K562 (cell line): ENCODE results near the gene PTPN5. TPM values are rescaled to one million over a fixed set of nuclear protein-coding genes. Genes with fewer than 3 reads are reported as not detected.

Source experiments
- ATAC-seq: fragments of 200-7000 bp; cut with Tn5 transposase; 3 replicates; pipeline ENCODE4 v1.9.1; 2020; ENCODE audit warnings: moderate library complexity
- BruUV-seq: library from RNA; stranded (reverse); fragments of 400-500 nt; replicated peaks from 2 replicates; lab custom pipeline; 2021; lab: Mats Ljungman, UMichigan
- CTCF ChIA-PET: fragments of 300-600 bp; formaldehyde crosslinking; extraction: SDS; loops from one replicate; lab custom pipeline; 2021; ENCODE audit warnings: low intra/inter-chr PET ratio; lab: Yijun Ruan, JAX
- POLR2A ChIA-PET: fragments of 300-600, 350-650 bp; sonication (Branson Sonifier 250); formaldehyde crosslinking; extraction: SDS; loops from one replicate; lab custom pipeline; 2021; ENCODE audit warnings: antibody characterized with exemption, inconsistent platforms; lab: Yijun Ruan, JAX
- DNase-seq, 4 experiments: peaks; one replicate each; pipeline versions ENCODE4 v3.0.0 to v3.0.0-alpha.2; 2011 to 2018; ENCODE audit warnings: low spot score in 3 of 4, mixed read lengths in 3 of 4; ENCODE audit errors: extremely low read depth in 1 of 4
- FAIRE-seq: peaks from 2 replicates; lab custom pipeline; 2011; peaks lifted over from hg19 to GRCh38; lab: Jason Lieb, UNC
- H2AFZ ChIP-seq: 2 replicates; pipeline ENCODE4 v1.6.0; 2011; ENCODE audit warnings: low read depth, low read length, control low read depth, inconsistent platforms
- H3K27ac ChIP-seq: fragments of 200-600 bp; 3 replicates; pipeline ENCODE4 v1.8.0; 2011; ENCODE audit warnings: low read depth, mild to moderate bottlenecking, control low read depth, inconsistent platforms, low read length, moderate library complexity, mixed read lengths; ENCODE audit errors: extremely low read depth
- H3K27me3 ChIP-seq, 2 experiments: fragments of 300-600 bp in 1 of 2; 2 replicates in 1 of 2; 3 replicates in 1 of 2; pipeline versions ENCODE4 v1.6.0 to v1.8.0; 2011; ENCODE audit warnings: inconsistent platforms in 2 of 2, low read length in 2 of 2, mild to moderate bottlenecking in 1 of 2, mixed read lengths in 1 of 2, moderate library complexity in 1 of 2; ENCODE audit not compliant: control insufficient read depth in 2 of 2, insufficient read depth in 2 of 2
- H3K36me3 ChIP-seq: fragments of 300-600 bp; 3 replicates; pipeline ENCODE4 v1.8.0; 2011; ENCODE audit warnings: mild to moderate bottlenecking, low read length, inconsistent platforms; ENCODE audit not compliant: control insufficient read depth, insufficient read depth
- H3K4me1 ChIP-seq, 2 experiments: fragments of 200-600 bp in 1 of 2; replicated peaks in 1 of 2; 2 replicates in 1 of 2; 3 replicates in 1 of 2; pipeline versions ENCODE4 v1.5.1 to v1.8.0; 2011; ENCODE audit warnings: inconsistent platforms in 2 of 2, low read length in 2 of 2, mild to moderate bottlenecking in 1 of 2, mixed read lengths in 1 of 2, moderate library complexity in 1 of 2; ENCODE audit not compliant: control insufficient read depth in 2 of 2, insufficient read depth in 2 of 2
- H3K4me2 ChIP-seq: 2 replicates; pipeline ENCODE4 v1.6.1; 2011; ENCODE audit warnings: low read length, control low read depth, inconsistent platforms, mixed read lengths; ENCODE audit not compliant: insufficient read depth
- H3K4me3 ChIP-seq: fragments of 200-600 bp; sonication (generic), shearing (Covaris generic); 2 replicates; pipeline ENCODE4 v1.5.1; 2016; ENCODE audit warnings: control low read depth, inconsistent platforms
- H3K79me2 ChIP-seq: fragments of 200-600 bp; 3 replicates; pipeline ENCODE4 v1.8.0; 2011; ENCODE audit warnings: low read length, inconsistent platforms; ENCODE audit not compliant: control insufficient read depth, insufficient read depth
- H3K9ac ChIP-seq, 2 experiments: 2 replicates each; pipeline versions ENCODE4 v1.6.0 to v1.6.1; 2011; ENCODE audit warnings: low read depth in 2 of 2, low read length in 2 of 2, control low read depth in 1 of 2, inconsistent platforms in 1 of 2, mild to moderate bottlenecking in 1 of 2, mixed read lengths in 1 of 2; ENCODE audit not compliant: insufficient read depth in 1 of 2
- H3K9me1 ChIP-seq: one replicate; pipeline ENCODE4 v1.6.0; 2011; ENCODE audit warnings: inconsistent platforms, mild to moderate bottlenecking, low read length, moderate library complexity; ENCODE audit not compliant: control insufficient read depth, insufficient read depth
- H3K9me3 ChIP-seq: replicated peaks from 2 replicates; pipeline ENCODE4 v1.5.1; 2011; ENCODE audit warnings: low read depth, low read length, inconsistent platforms; ENCODE audit not compliant: control insufficient read depth, insufficient read depth
- H4K20me1 ChIP-seq: replicated peaks from 2 replicates; pipeline ENCODE4 v1.6.1; 2011; ENCODE audit warnings: low read length, inconsistent platforms, mixed read lengths; ENCODE audit not compliant: control insufficient read depth, insufficient read depth
- ARID1B ChIP-seq: fragments of 450-650 bp; IDR thresholded peaks from 2 replicates; pipeline ENCODE4 v1.6.1; 2016; ENCODE audit warnings: antibody characterized with exemption, mild to moderate bottlenecking, inconsistent platforms
- FOS ChIP-seq: IDR thresholded peaks from 3 replicates; pipeline ENCODE4 v1.6.1; 2011; ENCODE audit not compliant: insufficient read length; ENCODE audit errors: extremely low read depth
- IRF9 ChIP-seq: fragments of 450-650 bp; IDR thresholded peaks from 2 replicates; pipeline ENCODE4 v1.6.1; 2016; ENCODE audit warnings: missing biosample characterization, missing genetic modification characterization
- PYGO2 ChIP-seq: fragments of 450-650 bp; IDR thresholded peaks from 2 replicates; pipeline ENCODE4 v1.6.1; 2016; ENCODE audit warnings: mild to moderate bottlenecking, missing genetic modification characterization, moderate library complexity, missing compliant biosample characterization
- TCF3 ChIP-seq: sonication (generic); formaldehyde crosslinking; IDR thresholded peaks from 2 replicates; pipeline ENCODE4 v1.4.0; 2020; ENCODE audit warnings: mild to moderate bottlenecking, missing genetic modification reagents
- WGBS: fragments of 100-300 bp; shearing (Covaris generic); methylation state at CpG from one replicate; pipeline ENCODE4 v1.1.6; 2016; ENCODE audit warnings: low coverage, mixed read lengths; ENCODE audit not compliant: insufficient coverage; ENCODE audit errors: missing lambda C conversion rate; 5-methylcytosine and 5-hydroxymethylcytosine counted together
- in situ Hi-C: fragments of 300-500 bp; cut with MboI; formaldehyde crosslinking; loops from 4 replicates; pipeline ENCODE4 v1.15.0; 2018; ENCODE audit warnings: inconsistent platforms, mixed read lengths
- intact Hi-C: fragments of 100-400 bp; cut with micrococcal nuclease; formaldehyde crosslinking; loops from 2 replicates; pipeline ENCODE4 v1.14.2; 2022
- polyA plus RNA-seq, 8 experiments: library from polyadenylated mRNA; depleted of rRNA in 4 of 8; stranded (reverse) in 5 of 8; unstranded in 3 of 8; fragments of >200 nt; fragmentation: Nextera tagmentation in 2 of 8; fragmentation: Illumina TruSeq in 1 of 8; extraction: Ambion mirVana in 2 of 8; extraction: Trizol in 1 of 8; gene quantifications; 2 replicates each; pipeline versions ENCODE4 v1.2.1 to v1.2.3, GENCODE V29; 2011 to 2014; ENCODE audit warnings: inconsistent platforms in 1 of 8, missing spikeins in 1 of 8
- total RNA-seq, 7 experiments: library from RNA; depleted of rRNA in 6 of 7; stranded (reverse); fragments of >200 nt in 6 of 7; fragmentation: Illumina TruSeq in 2 of 7; extraction: Trizol in 2 of 7; gene quantifications; 2 replicates each; pipeline versions ENCODE4 v1.2.1 to v1.2.3, GENCODE V29; 2011 to 2021; ENCODE audit warnings: low replicate concordance in 1 of 7
- TF ChIP-seq, protein P1 (sequence below): fragments of 150-350 bp; conservative IDR thresholded peaks from 2 replicates; pipeline ENCODE4 v1.6.1; 2014; ENCODE audit warnings: low read length

Gene PTPN5
- total and polyA plus RNA-seq, 9 of the 15 experiments (the other 6 are each of a cell fraction or from before 2014, with no cell fraction given) = not detected

DNA sequence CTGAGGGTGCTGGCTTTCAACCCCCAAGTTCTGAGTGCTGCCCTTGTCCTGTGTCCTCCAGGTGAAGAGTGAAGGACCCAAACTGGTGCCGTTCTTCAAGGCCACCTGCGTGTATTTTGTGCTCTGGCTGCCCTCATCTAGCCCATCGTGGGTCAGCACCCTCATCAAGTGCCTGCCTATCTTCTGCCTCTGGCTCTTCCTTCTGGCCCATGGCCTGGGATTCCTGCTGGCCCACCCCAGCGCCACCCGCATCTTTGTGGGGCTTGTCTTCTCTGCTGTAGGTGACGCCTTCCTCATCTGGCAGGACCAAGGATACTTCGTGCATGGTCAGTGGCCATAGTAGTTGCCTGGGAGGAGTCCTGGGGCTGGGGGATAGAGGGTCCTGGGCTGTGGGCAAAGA lies 90.7 kb downstream of the PTPN5 start:
- ChIA-PET CTCF (no interaction called here), POLR2A (no interaction called here)
- ATAC-seq (no peak), FAIRE-seq (no peak), DNase-seq (no peak)
- H3K79me2 ChIP-seq = no peaks in the 10 kb centered on the region
- TF ChIP-seq, protein P1, sequence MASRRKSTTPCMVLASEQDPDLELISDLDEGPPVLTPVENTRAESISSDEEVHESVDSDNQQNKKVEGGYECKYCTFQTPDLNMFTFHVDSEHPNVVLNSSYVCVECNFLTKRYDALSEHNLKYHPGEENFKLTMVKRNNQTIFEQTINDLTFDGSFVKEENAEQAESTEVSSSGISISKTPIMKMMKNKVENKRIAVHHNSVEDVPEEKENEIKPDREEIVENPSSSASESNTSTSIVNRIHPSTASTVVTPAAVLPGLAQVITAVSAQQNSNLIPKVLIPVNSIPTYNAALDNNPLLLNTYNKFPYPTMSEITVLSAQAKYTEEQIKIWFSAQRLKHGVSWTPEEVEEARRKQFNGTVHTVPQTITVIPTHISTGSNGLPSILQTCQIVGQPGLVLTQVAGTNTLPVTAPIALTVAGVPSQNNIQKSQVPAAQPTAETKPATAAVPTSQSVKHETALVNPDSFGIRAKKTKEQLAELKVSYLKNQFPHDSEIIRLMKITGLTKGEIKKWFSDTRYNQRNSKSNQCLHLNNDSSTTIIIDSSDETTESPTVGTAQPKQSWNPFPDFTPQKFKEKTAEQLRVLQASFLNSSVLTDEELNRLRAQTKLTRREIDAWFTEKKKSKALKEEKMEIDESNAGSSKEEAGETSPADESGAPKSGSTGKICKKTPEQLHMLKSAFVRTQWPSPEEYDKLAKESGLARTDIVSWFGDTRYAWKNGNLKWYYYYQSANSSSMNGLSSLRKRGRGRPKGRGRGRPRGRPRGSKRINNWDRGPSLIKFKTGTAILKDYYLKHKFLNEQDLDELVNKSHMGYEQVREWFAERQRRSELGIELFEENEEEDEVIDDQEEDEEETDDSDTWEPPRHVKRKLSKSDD = no peak
- TF ChIP-seq FOS (no peak), IRF9 (tag) (no peak), TCF3 (CRISPR knock-in tag) (no peak), PYGO2 (no peak), ARID1B (no peak)
- H3K9ac ChIP-seq = 0 out of 4 replicates have a peak overlapping the region, but pooled peaks of 1 of the 2 experiments have one; percentile 8
- H3K27me3 ChIP-seq = peaks cover 0 to 26% of the 10 kb centered on the region in 2 experiments; a peak in 2 of 5 replicates
- no peak overlapping the region for H2AFZ ChIP-seq
- H3K4me3 ChIP-seq = no peak overlapping the region
- no peak overlapping the region for H3K4me2 ChIP-seq
- no peaks in the 10 kb centered on the region; the same call in 1 of the 2 replicates for H4K20me1 ChIP-seq
- no peak overlapping the region for H3K27ac ChIP-seq
- H3K9me1 ChIP-seq = no peaks in the 10 kb centered on the region
- H3K36me3 ChIP-seq = no peaks in the 10 kb centered on the region
- in situ Hi-C loops = no loop called here
- BruUV-seq = no TSS peak
- H3K9me3 ChIP-seq = no peaks in the 10 kb centered on the region
- 26% methylated on average over 7 of the region's 7 CpGs for WGBS
- intact Hi-C loops = no loop called here
- H3K4me1 ChIP-seq = peaks cover 12 to 19% of the 10 kb centered on the region in 2 experiments
